Endothelial cell of umbilical vein (primary cell): ENCODE data around the gene LGALS8. TPM values are rescaled to one million over a fixed set of nuclear protein-coding genes. Genes with fewer than 3 reads are reported as not detected.

ENCODE experiments used
- BruUV-seq: library from RNA; stranded (reverse); fragments of 400-500 nt; replicated peaks from 2 replicates; lab custom pipeline; 2021; lab: Mats Ljungman, UMichigan
- CTCF ChIA-PET: fragments of 300-600, 350-600 bp; sonication (Branson Sonifier 250); formaldehyde crosslinking; loops from one replicate; lab custom pipeline; 2021; ENCODE audit warnings: antibody characterized with exemption, inconsistent platforms; lab: Charles Lee
- POLR2A ChIA-PET: fragments of 300-600, 350-600 bp; sonication (Branson Sonifier 250); formaldehyde crosslinking; loops from one replicate; lab custom pipeline; 2021; ENCODE audit warnings: antibody characterized with exemption, inconsistent platforms; lab: Charles Lee
- DNase-seq: peaks from one replicate; pipeline ENCODE4 v3.0.0-alpha.2; 2011; ENCODE audit warnings: low read depth, low spot score
- FAIRE-seq: peaks from 2 replicates; lab custom pipeline; 2011; peaks lifted over from hg19 to GRCh38; lab: Jason Lieb, UNC
- H2AFZ ChIP-seq: 2 replicates; pipeline ENCODE4 v1.6.0; 2012; ENCODE audit warnings: low read depth, low read length, control low read depth, inconsistent platforms
- H3K27ac ChIP-seq: 2 replicates; pipeline ENCODE4 v1.5.1; 2011; ENCODE audit warnings: low read depth, mild to moderate bottlenecking, control low read depth, low read length, moderate library complexity; ENCODE audit not compliant: insufficient read depth
- H3K27me3 ChIP-seq, 2 experiments: 2 replicates each; pipeline versions ENCODE4 v1.6.0 to v1.6.1; 2011; ENCODE audit warnings: low read length in 2 of 2, mixed read lengths in 1 of 2; ENCODE audit not compliant: control insufficient read depth in 2 of 2, insufficient read depth in 2 of 2
- H3K36me3 ChIP-seq, 2 experiments: 2 replicates in 1 of 2; 3 replicates in 1 of 2; pipeline ENCODE4 v1.5.1; 2011; ENCODE audit warnings: low read length in 2 of 2, mild to moderate bottlenecking in 1 of 2, moderate library complexity in 1 of 2; ENCODE audit not compliant: control insufficient read depth in 2 of 2, insufficient read depth in 2 of 2; ENCODE audit errors: extremely low read depth in 1 of 2
- H3K4me1 ChIP-seq: 3 replicates; pipeline ENCODE4 v1.5.1; 2011; ENCODE audit warnings: mild to moderate bottlenecking, low read length; ENCODE audit not compliant: control insufficient read depth, insufficient read depth; ENCODE audit errors: extremely low read depth
- H3K4me2 ChIP-seq: 2 replicates; pipeline ENCODE4 v1.6.1; 2011; ENCODE audit warnings: low read length, control low read depth, mixed read lengths; ENCODE audit not compliant: insufficient read depth
- H3K4me3 ChIP-seq, 3 experiments: fragments of 200-600 bp in 1 of 3; sonication (generic), shearing (Covaris generic) in 1 of 3; replicated peaks in 1 of 3; 2 replicates each; pipeline ENCODE4 v1.5.1; 2011 to 2016; ENCODE audit warnings: control low read depth in 3 of 3, low read length in 3 of 3, mild to moderate bottlenecking in 2 of 3, inconsistent platforms in 1 of 3, low read depth in 1 of 3, moderate library complexity in 1 of 3; ENCODE audit not compliant: insufficient read depth in 1 of 3
- H3K79me2 ChIP-seq: 2 replicates; pipeline ENCODE4 v1.6.0; 2012; ENCODE audit warnings: low read length, inconsistent platforms; ENCODE audit not compliant: control insufficient read depth, insufficient read depth
- H3K9ac ChIP-seq: replicated peaks from 2 replicates; pipeline ENCODE3; 2011; ENCODE audit warnings: low read length, control low read depth; ENCODE audit not compliant: insufficient read depth; ENCODE audit errors: extremely low read depth
- H3K9me1 ChIP-seq: replicated peaks from 3 replicates; pipeline ENCODE4 v1.6.0; 2011; ENCODE audit warnings: mild to moderate bottlenecking, low read length; ENCODE audit not compliant: control insufficient read depth, insufficient read depth; ENCODE audit errors: extremely low read depth
- H3K9me3 ChIP-seq: replicated peaks from 2 replicates; pipeline ENCODE4 v1.5.1; 2012; ENCODE audit warnings: low read length, inconsistent platforms; ENCODE audit not compliant: control insufficient read depth, insufficient read depth
- H4K20me1 ChIP-seq: replicated peaks from 2 replicates; pipeline ENCODE3; 2011; ENCODE audit warnings: mild to moderate bottlenecking, low read length; ENCODE audit not compliant: control insufficient read depth, insufficient read depth; ENCODE audit errors: extremely low read depth
- EZH2 ChIP-seq: IDR thresholded peaks from 2 replicates; pipeline ENCODE4 v1.6.1; 2012; ENCODE audit warnings: borderline replicate concordance, low read depth, mild to moderate bottlenecking, moderate library complexity, low read length, inconsistent platforms; ENCODE audit not compliant: severe bottlenecking
- FOS ChIP-seq: IDR thresholded peaks from 2 replicates; pipeline ENCODE4 v1.6.1; 2011; ENCODE audit warnings: mild to moderate bottlenecking, low read length, moderate library complexity, borderline replicate concordance; ENCODE audit not compliant: insufficient read depth
- GATA2 ChIP-seq: IDR thresholded peaks from 2 replicates; pipeline ENCODE4 v1.7.0; 2011; ENCODE audit warnings: low read depth, mild to moderate bottlenecking, moderate library complexity, mixed read lengths, low read length; ENCODE audit not compliant: insufficient read length, insufficient read depth
- JUN ChIP-seq: IDR thresholded peaks from 2 replicates; pipeline ENCODE4 v1.6.1; 2011; ENCODE audit warnings: borderline replicate concordance, low read depth; ENCODE audit not compliant: insufficient read length, insufficient read depth
- MYC ChIP-seq: IDR thresholded peaks from one replicate; pipeline ENCODE4 v1.6.1; 2011; ENCODE audit warnings: mild to moderate bottlenecking, low read depth, low read length
- POLR2A ChIP-seq: IDR thresholded peaks from 2 replicates; pipeline ENCODE4 v1.6.1; 2012; ENCODE audit warnings: low read depth, mild to moderate bottlenecking, control low read depth, low read length
- POLR2AphosphoS5 ChIP-seq: IDR thresholded peaks from 2 replicates; pipeline ENCODE4 v1.6.1; 2012; ENCODE audit warnings: low read depth, mild to moderate bottlenecking, control low read depth, low read length, moderate library complexity; ENCODE audit not compliant: insufficient read depth
- dilution Hi-C: fragments of 300-500 bp; cut with MboI; formaldehyde crosslinking; loops from one replicate; pipeline ENCODE4 v1.15.0; 2019; ENCODE audit warnings: low sequenced_read_pairs; ENCODE audit not compliant: extremely low pct_ligation_motif_present
- intact Hi-C: fragments of 100-400 bp; cut with micrococcal nuclease; formaldehyde crosslinking; loops from one replicate; pipeline ENCODE4 v1.10.0; 2022
- polyA plus RNA-seq, 4 experiments: library from polyadenylated mRNA; depleted of rRNA in 3 of 4; stranded (reverse) in 3 of 4; unstranded in 1 of 4; fragments of >200 nt; gene quantifications; 2 replicates each; pipeline versions ENCODE4 v1.2.1 to v1.2.3, GENCODE V29; 2011 to 2012; ENCODE audit warnings: missing spikeins in 1 of 4
- total RNA-seq: library from RNA; stranded (reverse); gene quantifications from 2 replicates; pipeline ENCODE4 v1.2.3, GENCODE V29; 2021
- TF ChIP-seq, protein P1 (sequence below): IDR thresholded peaks from 2 replicates; pipeline ENCODE4 v1.6.1; 2011; ENCODE audit not compliant: insufficient read depth, insufficient read length
- TF ChIP-seq, protein P2 (sequence below), 2 donors: IDR thresholded peaks; 1 replicate in 1 of 2; 2 replicates in 1 of 2; pipeline ENCODE4 v1.5.1; 2011; ENCODE audit warnings: low read length in 2 of 2, mild to moderate bottlenecking in 2 of 2, moderate library complexity in 2 of 2, control low read depth in 1 of 2, inconsistent platforms in 1 of 2, low read depth in 1 of 2; ENCODE audit not compliant: insufficient read depth in 1 of 2; ENCODE audit errors: extremely low read depth in 1 of 2

LGALS8 gene
- total and polyA plus RNA-seq, 2 donors (not counting 3 experiments of a cell fraction or from before 2014, with no cell fraction given): 45.6 to 49.9 TPM

DNA sequence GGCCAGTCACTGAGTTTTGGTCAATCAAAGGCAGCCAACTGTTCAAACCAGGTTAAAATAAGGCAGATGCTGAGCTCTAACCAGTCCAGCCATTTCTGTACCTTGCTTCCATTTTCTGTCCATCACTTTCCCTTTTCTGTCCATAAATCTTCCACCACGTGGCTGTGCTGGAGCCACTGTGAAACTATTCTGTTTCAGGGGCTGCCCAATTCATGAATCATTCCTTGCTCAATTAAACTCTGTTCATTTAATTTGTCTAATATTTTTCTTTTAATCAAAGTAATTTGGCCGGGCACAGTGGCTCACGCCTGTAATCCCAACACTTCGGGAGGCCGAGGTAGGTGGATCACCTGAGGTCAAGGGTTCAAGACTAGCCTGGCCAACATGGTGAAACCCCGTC is 22.7 kb upstream of the LGALS8 start:
- Histone ChIP-seq H4K20me1 (no peaks in the 10 kb centered on the region), H3K4me2 (no peak overlapping the region), H3K9me1 (no peaks in the 10 kb centered on the region), H3K9me3 (no peaks in the 10 kb centered on the region), H3K27ac (no peak overlapping the region), H3K79me2 (no peaks in the 10 kb centered on the region), H2AFZ (no peak overlapping the region), H3K9ac (no peak overlapping the region), H3K27me3 (no peaks in the 10 kb centered on the region), H3K4me1 (peaks cover 10% of the 10 kb centered on the region), H3K4me3 (no peak overlapping the region), H3K36me3 (no peaks in the 10 kb centered on the region)
- DNase-seq (no peak), FAIRE-seq (no peak)
- ChIA-PET POLR2A (no interaction called here), CTCF (interaction anchor here (1.8 kb wide), 1 partner anchor 10 kb away, joined by 8 read pairs; no protein-coding TSS in a partner anchor)
- dilution Hi-C loops (no loop called here), intact Hi-C loops (loop anchor here (5.0 kb wide), 1 partner anchor 219 kb away; the partner anchor contains the start of gene ERO1B)
- TF ChIP-seq POLR2A (no peak), JUN (no peak), FOS (no peak), EZH2 (no peak), MYC (no peak), POLR2AphosphoS5 (no peak)
- TF ChIP-seq, protein P1, sequence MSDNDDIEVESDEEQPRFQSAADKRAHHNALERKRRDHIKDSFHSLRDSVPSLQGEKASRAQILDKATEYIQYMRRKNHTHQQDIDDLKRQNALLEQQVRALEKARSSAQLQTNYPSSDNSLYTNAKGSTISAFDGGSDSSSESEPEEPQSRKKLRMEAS: no peak
- no TSS peak for BruUV-seq

DNA sequence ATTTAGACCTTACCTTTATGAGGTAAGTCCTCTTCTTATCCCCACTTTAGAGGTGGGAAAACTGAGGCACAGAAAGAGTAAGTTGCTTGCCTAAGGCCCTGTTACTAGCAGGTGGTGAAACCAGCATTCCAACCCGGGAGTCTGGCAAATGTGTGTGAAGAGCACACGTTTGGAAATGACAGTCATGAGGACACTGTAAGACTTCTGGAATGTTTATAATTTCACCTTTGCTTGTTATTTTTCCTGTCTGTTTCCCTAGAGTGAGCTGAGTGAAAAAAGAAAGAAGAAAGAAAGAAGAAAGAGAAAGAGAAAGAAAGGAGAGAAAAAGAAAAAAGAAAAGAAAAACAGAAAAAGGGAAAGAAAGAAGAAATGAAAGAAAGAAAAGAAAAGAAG is 21.2 kb upstream of the LGALS8 start:
- Histone ChIP-seq H3K9ac (no peak overlapping the region), H3K36me3 (no peaks in the 10 kb centered on the region), H3K4me3 (no peak overlapping the region), H4K20me1 (no peaks in the 10 kb centered on the region), H3K27ac (no peak overlapping the region), H3K9me3 (no peaks in the 10 kb centered on the region), H3K27me3 (no peaks in the 10 kb centered on the region), H3K9me1 (no peaks in the 10 kb centered on the region), H3K79me2 (no peaks in the 10 kb centered on the region), H2AFZ (no peak overlapping the region), H3K4me2 (peak overlapping the region; percentile 36), H3K4me1 (peaks cover 10% of the 10 kb centered on the region)
- TF ChIP-seq FOS (no peak), JUN (no peak), GATA2 (no peak), POLR2AphosphoS5 (no peak), POLR2A (no peak), MYC (no peak), EZH2 (no peak)
- TF ChIP-seq, protein P1: no peak
- TF ChIP-seq, protein P2, sequence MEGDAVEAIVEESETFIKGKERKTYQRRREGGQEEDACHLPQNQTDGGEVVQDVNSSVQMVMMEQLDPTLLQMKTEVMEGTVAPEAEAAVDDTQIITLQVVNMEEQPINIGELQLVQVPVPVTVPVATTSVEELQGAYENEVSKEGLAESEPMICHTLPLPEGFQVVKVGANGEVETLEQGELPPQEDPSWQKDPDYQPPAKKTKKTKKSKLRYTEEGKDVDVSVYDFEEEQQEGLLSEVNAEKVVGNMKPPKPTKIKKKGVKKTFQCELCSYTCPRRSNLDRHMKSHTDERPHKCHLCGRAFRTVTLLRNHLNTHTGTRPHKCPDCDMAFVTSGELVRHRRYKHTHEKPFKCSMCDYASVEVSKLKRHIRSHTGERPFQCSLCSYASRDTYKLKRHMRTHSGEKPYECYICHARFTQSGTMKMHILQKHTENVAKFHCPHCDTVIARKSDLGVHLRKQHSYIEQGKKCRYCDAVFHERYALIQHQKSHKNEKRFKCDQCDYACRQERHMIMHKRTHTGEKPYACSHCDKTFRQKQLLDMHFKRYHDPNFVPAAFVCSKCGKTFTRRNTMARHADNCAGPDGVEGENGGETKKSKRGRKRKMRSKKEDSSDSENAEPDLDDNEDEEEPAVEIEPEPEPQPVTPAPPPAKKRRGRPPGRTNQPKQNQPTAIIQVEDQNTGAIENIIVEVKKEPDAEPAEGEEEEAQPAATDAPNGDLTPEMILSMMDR (IDR thresholded peaks at IDR 0.05; ENCODE audit: extremely low read depth in 1 of 2, insufficient read depth in 1 of 2, low read depth in 1 of 2, low read length in 2 of 2): no peak
- BruUV-seq: no TSS peak
- dilution Hi-C loops: no loop called here
- FAIRE-seq (peak; percentile 8), DNase-seq (peak; percentile 19)
- intact Hi-C loops: loop anchor here (5.0 kb wide), 1 partner anchor 220 kb away; the partner anchor contains the start of gene ERO1B
- ChIA-PET CTCF (interaction anchor here (1.0 kb wide), 1 partner anchor 11 kb away, joined by 9 read pairs; no protein-coding TSS in a partner anchor), POLR2A (interaction anchor here (1.4 kb wide), 1 partner anchor 22 kb away, joined by 4 read pairs; no protein-coding TSS in a partner anchor)
